HTR-8/SVneo (cell line): ENCODE results near the gene P4HB.

Source experiments
- DNase-seq: peaks from one replicate; pipeline ENCODE4 v3.0.0; 2011; ENCODE audit warnings: low spot score, mixed read lengths; ENCODE audit not compliant: insufficient read length
- FAIRE-seq: peaks from 2 replicates; lab custom pipeline; 2011; peaks lifted over from hg19 to GRCh38; lab: Jason Lieb, UNC

Gene P4HB

GRCh38 chr17:81802856-81803643 lies 57.3 kb downstream of the P4HB start:
- FAIRE-seq: no peak

GRCh38 chr17:81802048-81802758 lies 58.1 kb downstream of the P4HB start:
- FAIRE-seq (no peak), DNase-seq (no peak)

More at GRCh38 chr17:81802856-81803643, 57.3 kb downstream of the P4HB start:
- DNase-seq: no peak

- DNase-seq (no peak), FAIRE-seq (no peak)
Observed at GRCh38 chr17:81801327-81801726, 59.0 kb downstream of the P4HB start.

DNA sequence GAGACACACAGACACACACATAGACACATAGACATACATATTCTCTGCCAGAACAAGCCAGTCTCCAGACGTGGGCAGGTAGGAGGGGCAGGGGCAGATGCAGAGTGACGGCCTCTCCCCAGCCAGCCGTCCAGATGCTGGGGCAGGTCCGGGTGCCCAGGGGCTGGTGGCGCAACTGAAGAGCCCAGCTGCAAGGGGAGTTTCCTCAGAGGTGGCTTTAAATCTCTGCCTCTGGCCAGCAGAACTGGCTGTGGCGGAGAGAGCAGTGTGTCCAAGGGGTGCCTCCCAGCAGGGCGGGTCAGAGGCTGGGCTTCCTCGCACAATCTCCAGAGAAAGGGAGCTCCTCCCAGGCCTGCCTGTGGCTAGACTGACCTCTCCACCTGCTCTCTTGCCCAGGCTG lies 65.8 kb downstream of the P4HB start:
- no peak for FAIRE-seq
- DNase-seq: no peak

GRCh38 chr17:81794074-81794476 lies 66.3 kb downstream of the P4HB start:
- FAIRE-seq (no peak), DNase-seq (no peak)
